VCaP (cell line): ENCODE data around the gene DDX21.
"Not testable (repeated sequence)": the region's sequence is repeated elsewhere in the genome, so short reads cannot be mapped to it uniquely, and the experiment has no call there.

Experiments
- H3K27ac ChIP-seq: fragments of 450-650 bp; 2 replicates; pipeline ENCODE4 v1.5.1; 2017
- CTCF ChIP-seq: fragments of 450-650 bp; conservative IDR thresholded peaks from 2 replicates; pipeline ENCODE4 v1.5.1; 2017; ENCODE audit warnings: mild to moderate bottlenecking, moderate library complexity

Gene DDX21

GRCh38 chr10:68973975-68974374, 18.0 kb downstream of the DDX21 start:
- H3K27ac ChIP-seq = no peak overlapping the region
- TF ChIP-seq CTCF = no peak

- not testable (repeated sequence) for H3K27ac ChIP-seq
These were observed 20.0 kb downstream of the DDX21 start for GRCh38 chr10:68975936-68976473.

GRCh38 chr10:68979738-68980137, 23.8 kb downstream of the DDX21 start:
- not testable (repeated sequence) for H3K27ac ChIP-seq

- TF ChIP-seq CTCF = peak; percentile 62
- no peak overlapping the region for H3K27ac ChIP-seq
These were observed 25.1 kb downstream of the DDX21 start for GRCh38 chr10:68981074-68981473.

- TF ChIP-seq CTCF = no peak
- no peak overlapping the region for H3K27ac ChIP-seq
These were observed 26.4 kb downstream of the DDX21 start for GRCh38 chr10:68982389-68982788.

- peak overlapping the region; percentile 89 for H3K27ac ChIP-seq
- TF ChIP-seq CTCF = no peak
These were observed 31.6 kb downstream of the DDX21 start for GRCh38 chr10:68987611-68988010.

- peak within 1 kb of the TSS; percentile 89 for H3K27ac ChIP-seq
- TF ChIP-seq CTCF = peak; percentile 51; the same call in 1 of the 2 replicates
These were observed 32.8 kb downstream of the DDX21 start, which contains the start of gene KIFBP for GRCh38 chr10:68988530-68989316. KIFBP (plus strand) TSS chr10:68988803; CDS start chr10:68988833, 30 bp downstream.

GRCh38 chr10:68989317-68989990, 33.5 kb downstream of the DDX21 start:
- no peak for TF ChIP-seq CTCF
- peak overlapping the region; percentile 89 for H3K27ac ChIP-seq
